Activated CD4-positive, alpha-beta T cell treated with anti-CD3 and anti-CD28 coated beads, Interleukin-2, amount 50 U/mL, for 24 hours (primary cell): Measurements from ENCODE around the gene NAB2.
"Not testable (repeated sequence)": the region's sequence is repeated elsewhere in the genome, so short reads cannot be mapped to it uniquely, and the experiment has no call there.

Experiments
- DNase-seq, 2 donors: peaks; one replicate each; pipeline ENCODE4 v3.0.0-alpha.2; 2020; ENCODE audit warnings: low read depth in 1 of 2, low spot score in 1 of 2

Gene NAB2

GRCh38 chr12:57066245-57066644 is 22.7 kb upstream of the NAB2 start:
- DNase-seq, result no peak

GRCh38 chr12:57069523-57069922 is 19.4 kb upstream of the NAB2 start:
- peak in 1 of 2 donors; percentile 26 for DNase-seq

GRCh38 chr12:57072661-57073060 is 16.3 kb upstream of the NAB2 start:
- DNase-seq, result no peak

GRCh38 chr12:57073566-57074450 is 15.1 kb upstream of the NAB2 start:
- DNase-seq, result not testable (repeated sequence)

GRCh38 chr12:57078519-57079404 is 10.2 kb upstream of the NAB2 start, which contains the start of gene NEMP1:
NEMP1 (minus strand) TSS chr12:57078791; CDS start chr12:57078745, 46 bp downstream.
- peak; percentile 71 to 97 for DNase-seq

- no peak for DNase-seq
Observed at GRCh38 chr12:57079821-57080220, 9.1 kb upstream of the NAB2 start.

- DNase-seq, result no peak
Observed at GRCh38 chr12:57080855-57081254, 8.1 kb upstream of the NAB2 start.

- DNase-seq, result no peak
Observed at GRCh38 chr12:57085999-57086492, 2.9 kb upstream of the NAB2 start.

- no peak for DNase-seq
Observed at GRCh38 chr12:57086493-57087009, 2.4 kb upstream of the NAB2 start.

- DNase-seq, result peak; percentile 90 to 95
Observed at GRCh38 chr12:57087010-57087690, 1.8 kb upstream of the NAB2 start.

- peak; percentile 61 to 78 for DNase-seq
Observed at GRCh38 chr12:57087691-57088353, 1.1 kb upstream of the NAB2 start.

GRCh38 chr12:57089271-57090245 is 644 bp downstream of the NAB2 start:
- no peak for DNase-seq

GRCh38 chr12:57090490-57090889 is 1.6 kb downstream of the NAB2 start:
- no peak for DNase-seq

- DNase-seq, result no peak
Observed at GRCh38 chr12:57090924-57091637, 2.2 kb downstream of the NAB2 start.

GRCh38 chr12:57091638-57092528 is 3.0 kb downstream of the NAB2 start:
- no peak for DNase-seq

- no peak for DNase-seq
Observed at GRCh38 chr12:57092529-57092862, 3.6 kb downstream of the NAB2 start.

GRCh38 chr12:57092876-57093414 is 4.0 kb downstream of the NAB2 start:
- no peak for DNase-seq
